GM21423 (cell line): ENCODE measurements around the gene ARRB1.

Experiments used
- ATAC-seq: cut with Tn5 transposase; IDR thresholded peaks from one replicate; pipeline ENCODE4 v1.9.1; 2021; ENCODE audit warnings: mild to moderate bottlenecking, moderate library complexity; ENCODE audit not compliant: unreplicated experiment

Gene ARRB1

GRCh38 chr11:75239531-75240290 is 111.8 kb downstream of the ARRB1 start:
- no peak for ATAC-seq

- ATAC-seq, result no peak
Observed at GRCh38 chr11:75238595-75239440, 112.6 kb downstream of the ARRB1 start.

- ATAC-seq, result no peak
Observed at GRCh38 chr11:75237050-75237449, 114.4 kb downstream of the ARRB1 start.

GRCh38 chr11:75236062-75236461 is 115.4 kb downstream of the ARRB1 start:
- no peak for ATAC-seq

- no peak for ATAC-seq
Observed at GRCh38 chr11:75233754-75234172, 117.7 kb downstream of the ARRB1 start.

- ATAC-seq, result no peak
Observed at GRCh38 chr11:75230621-75231020, 120.8 kb downstream of the ARRB1 start.

- ATAC-seq, result no peak
Observed at GRCh38 chr11:75229466-75229865, 122.0 kb downstream of the ARRB1 start.

- ATAC-seq, result no peak
Observed at GRCh38 chr11:75225794-75226193, 125.7 kb downstream of the ARRB1 start.

- no peak for ATAC-seq
Observed at GRCh38 chr11:75223954-75224643, 127.4 kb downstream of the ARRB1 start.

GRCh38 chr11:75219869-75220268 is 131.6 kb downstream of the ARRB1 start:
- ATAC-seq, result no peak

GRCh38 chr11:75214843-75215242 is 136.6 kb downstream of the ARRB1 start:
- no peak for ATAC-seq

GRCh38 chr11:75214411-75214821 is 137.0 kb downstream of the ARRB1 start:
- no peak for ATAC-seq
